Kidney glomerular epithelial cell (primary cell): ENCODE results near the gene KLB.
"Not testable (repeated sequence)": the region's sequence is repeated elsewhere in the genome, so short reads cannot be mapped to it uniquely, and the experiment has no call there.

Source experiments
- DNase-seq: peaks from one replicate; lab custom pipeline; 2025; lab: John Stamatoyannopoulos, UW

Gene KLB

GRCh38 chr4:39406763-39407583 lies at the start of gene KLB:
Gene KLB (plus strand): TSS chr4:39406930. CDS start chr4:39406950, 20 bp downstream.
- peak; percentile 51 for DNase-seq

GRCh38 chr4:39357002-39357401 lies 49.7 kb upstream of the KLB start:
- DNase-seq = no peak

DNA sequence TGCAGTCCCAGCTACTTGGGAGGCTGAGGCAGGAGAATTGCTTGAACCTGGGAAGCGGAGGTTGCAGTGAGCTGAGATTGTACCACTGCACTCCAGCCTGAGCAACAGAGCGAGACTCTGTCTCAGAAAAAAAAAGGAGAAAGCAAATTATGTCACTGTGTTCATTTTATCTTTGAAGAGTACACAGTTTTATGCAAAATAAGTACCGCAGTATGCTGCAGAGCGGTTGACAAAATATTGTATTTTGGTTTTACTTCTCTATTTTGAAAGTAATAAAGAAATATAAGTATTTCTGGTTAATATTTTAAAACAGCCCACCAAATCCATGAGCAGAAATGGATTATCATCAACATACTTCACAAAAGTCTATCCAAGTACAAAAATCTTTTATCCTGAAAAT lies 46.1 kb upstream of the KLB start:
- DNase-seq = not testable (repeated sequence)

- DNase-seq = no peak
Measured at GRCh38 chr4:39362827-39363226, 43.9 kb upstream of the KLB start.

DNA sequence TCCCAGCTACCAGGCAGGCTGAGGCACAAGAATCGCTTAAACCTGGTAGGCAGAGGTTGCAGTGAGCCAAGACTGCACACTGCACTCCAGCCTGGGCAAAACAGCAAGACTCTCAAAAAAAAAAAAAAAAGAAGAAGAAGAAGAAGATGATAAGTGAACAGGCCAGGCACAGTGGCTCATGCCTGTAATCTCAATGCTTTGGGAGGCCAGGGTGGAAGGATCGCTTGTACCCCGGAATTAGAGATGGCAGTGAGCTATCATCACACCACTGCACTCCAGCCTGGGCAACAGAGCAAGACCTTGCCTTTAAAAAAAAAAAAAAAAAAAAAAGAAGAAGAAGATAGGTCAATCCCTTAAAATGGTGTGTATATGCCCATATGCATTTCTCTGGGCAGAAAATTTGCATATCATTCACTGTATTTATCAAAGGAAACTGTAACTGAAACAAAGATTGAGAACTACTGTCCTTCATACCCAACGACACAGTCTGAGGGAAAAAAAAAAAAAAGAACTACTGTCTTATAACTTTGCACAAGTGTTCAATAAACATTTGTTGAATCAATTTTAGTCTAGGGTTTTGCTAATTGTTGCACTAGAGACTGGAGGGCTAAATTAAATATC lies 42.8 kb upstream of the KLB start:
- DNase-seq = no peak

GRCh38 chr4:39365360-39365759 lies 41.4 kb upstream of the KLB start:
- no peak for DNase-seq

DNA sequence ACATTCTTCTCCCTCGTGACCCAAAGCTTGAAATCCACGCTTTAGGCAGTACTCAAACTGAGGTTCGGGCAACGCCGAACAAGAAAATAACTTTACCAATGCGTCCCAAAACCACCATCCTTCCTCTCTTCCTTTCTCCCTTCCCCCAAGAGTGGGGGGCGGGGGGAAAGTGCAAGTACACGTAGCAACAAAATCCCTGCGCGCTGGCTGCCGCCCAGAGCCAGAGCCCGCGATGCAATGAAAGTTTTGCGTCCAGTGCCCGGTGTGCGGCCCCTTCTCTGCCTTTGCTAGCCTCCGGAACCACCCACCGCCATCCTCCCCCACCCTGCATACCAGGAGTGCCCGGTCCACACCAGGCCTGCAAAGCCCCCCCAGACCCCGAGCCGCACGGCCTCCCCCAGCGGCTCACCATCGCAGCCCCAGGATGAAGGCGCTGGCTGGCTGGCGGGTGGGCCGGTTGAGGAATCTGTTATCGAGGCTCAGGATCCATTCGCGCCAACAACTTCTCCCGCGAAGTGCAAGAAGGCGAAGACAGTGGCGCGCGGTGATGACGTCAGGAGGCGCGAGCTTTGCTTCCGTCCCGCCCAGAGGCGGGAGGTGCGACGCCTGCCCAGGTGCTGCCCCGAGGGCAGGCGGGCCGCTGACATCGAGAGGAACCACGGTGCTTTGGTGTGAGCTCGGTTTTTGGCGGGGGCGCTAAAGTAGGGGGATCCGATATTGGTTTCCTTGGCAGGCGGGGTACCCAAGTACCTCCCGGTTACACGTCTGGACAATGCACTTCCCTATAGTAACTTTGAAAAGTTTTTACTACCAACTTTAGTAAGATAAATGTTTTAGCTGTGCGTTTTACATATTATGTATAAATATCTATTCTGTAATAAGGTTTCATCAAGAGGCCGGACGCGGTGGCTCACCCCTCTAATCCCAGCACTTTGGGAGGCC lies 40.6 kb upstream of the KLB start, which contains the start of gene RFC1:
Gene RFC1, minus strand, starts transcription at position 533 of the 942 bp plus-strand sequence. Its CDS starts 121 bp downstream, at position 412.
- peak; percentile 63 for DNase-seq

- no peak for DNase-seq
Measured at GRCh38 chr4:39367166-39367565, 39.6 kb upstream of the KLB start.

- no peak for DNase-seq
Measured at GRCh38 chr4:39369301-39369700, 37.4 kb upstream of the KLB start.

GRCh38 chr4:39371209-39371608 lies 35.5 kb upstream of the KLB start:
- not testable (repeated sequence) for DNase-seq

DNA sequence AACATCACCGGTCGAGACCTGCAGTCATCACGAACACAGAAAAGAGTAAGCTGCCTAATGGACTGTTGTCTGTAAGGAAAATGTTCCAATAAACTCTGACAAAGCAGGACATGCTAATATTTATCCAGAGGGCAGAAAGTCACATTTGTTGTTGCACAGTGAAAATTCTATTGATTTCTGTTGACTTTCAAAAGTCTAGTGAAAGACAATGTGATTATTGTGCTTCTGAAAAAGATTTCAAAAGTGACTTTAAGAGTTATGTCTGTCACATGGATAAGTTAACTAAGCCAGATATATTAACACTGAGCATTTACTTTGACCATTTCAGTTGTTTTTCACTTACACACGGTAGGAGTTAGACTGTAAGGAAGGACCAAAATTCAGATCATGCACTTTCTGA lies 31.3 kb upstream of the KLB start:
- no peak for DNase-seq

GRCh38 chr4:39383690-39384089 lies 23.0 kb upstream of the KLB start:
- DNase-seq = no peak

DNA sequence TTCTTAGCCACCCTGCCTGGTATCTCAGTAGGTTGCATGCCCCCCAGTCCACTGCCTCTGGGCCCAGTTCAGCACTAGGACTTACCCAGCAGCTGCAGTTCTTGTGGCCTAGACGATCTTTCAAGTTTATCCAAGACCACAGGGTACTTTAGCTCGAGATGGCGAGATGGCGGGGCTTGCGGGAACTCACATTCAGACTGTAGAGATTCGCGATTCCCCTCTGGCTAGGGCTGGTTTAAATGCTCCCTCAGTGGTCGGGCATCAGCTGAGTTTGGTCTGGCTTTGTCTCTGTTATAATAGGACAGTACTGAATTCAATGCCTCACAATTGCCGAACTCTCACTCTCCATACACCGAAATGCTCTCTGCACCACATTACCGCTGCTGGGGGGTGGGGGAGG lies 22.2 kb upstream of the KLB start:
- no peak for DNase-seq

- DNase-seq = no peak
Measured at GRCh38 chr4:39390603-39391002, 16.1 kb upstream of the KLB start.

- no peak for DNase-seq
Measured at GRCh38 chr4:39394706-39395105, 12.0 kb upstream of the KLB start.

DNA sequence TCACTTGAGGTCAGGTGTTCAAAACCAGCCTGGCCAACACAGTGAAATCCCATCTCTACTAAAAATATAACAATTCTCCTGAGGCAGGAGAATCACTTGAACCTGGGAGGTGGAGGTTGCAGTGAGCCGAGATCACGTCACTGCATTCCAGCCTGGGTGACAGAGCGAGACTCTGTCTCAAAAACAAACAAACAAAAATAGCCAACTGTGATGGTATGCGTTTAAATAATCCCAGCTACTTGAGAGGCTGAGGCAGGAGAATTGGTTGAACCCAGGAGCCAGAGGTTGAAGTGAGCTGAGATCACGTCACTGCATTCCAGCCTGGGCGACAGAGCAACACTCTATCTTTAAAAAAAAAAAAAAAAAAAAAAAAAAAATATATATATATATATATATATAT lies 5.1 kb upstream of the KLB start:
- not testable (repeated sequence) for DNase-seq

DNA sequence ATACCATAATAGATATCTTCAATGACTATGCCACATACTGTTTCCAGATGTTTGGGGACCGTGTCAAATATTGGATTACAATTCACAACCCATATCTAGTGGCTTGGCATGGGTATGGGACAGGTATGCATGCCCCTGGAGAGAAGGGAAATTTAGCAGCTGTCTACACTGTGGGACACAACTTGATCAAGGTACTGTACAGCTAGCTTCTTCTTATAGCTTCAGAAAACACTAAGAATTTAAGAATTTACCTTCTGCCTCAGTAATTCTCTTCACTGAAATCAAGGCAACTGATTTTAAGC lies 805 bp downstream of the KLB start:
- no peak for DNase-seq

DNA sequence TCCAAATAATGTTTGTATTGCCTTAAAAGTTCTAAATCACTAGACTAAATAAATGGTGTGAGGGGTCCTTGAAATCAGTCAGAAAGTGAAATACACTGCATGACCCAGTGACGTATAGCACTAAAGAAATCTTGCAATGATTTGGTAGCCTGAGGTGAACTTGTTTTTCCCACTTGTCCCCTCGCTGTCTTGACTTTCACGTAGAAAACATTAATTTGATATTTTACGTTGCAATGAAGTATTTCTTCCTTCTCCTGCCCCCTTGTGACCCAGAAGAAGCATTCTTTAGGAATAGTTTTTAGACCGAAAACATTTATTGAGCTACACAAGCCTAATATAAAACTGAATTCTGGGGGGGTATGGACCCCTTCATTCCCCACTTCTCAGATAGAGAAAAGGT lies 3.7 kb downstream of the KLB start:
- DNase-seq = no peak

GRCh38 chr4:39411561-39411960 lies 4.8 kb downstream of the KLB start:
- DNase-seq = not testable (repeated sequence)

- no peak for DNase-seq
Measured at GRCh38 chr4:39415678-39416283, 9.1 kb downstream of the KLB start.

GRCh38 chr4:39422247-39422646 lies 15.5 kb downstream of the KLB start:
- DNase-seq = no peak

- not testable (repeated sequence) for DNase-seq
Measured at GRCh38 chr4:39425297-39425696, 18.6 kb downstream of the KLB start.
